ENCODE data around the gene SMARCD3. TPM values are rescaled to one million over a fixed set of nuclear protein-coding genes. Genes with fewer than 3 reads are reported as not detected.

The SMARCD3 gene
- total RNA-seq (10 to 100 TPM; 11.8 to 14.8 TPM), total RNA-seq (0.45 to 9.4 (median 2.6) reads per million in 172 experiments)
- polyA plus RNA-seq (2013, experiment 1 of 2), result 15.2 TPM
- 19.8 TPM for polyA plus RNA-seq (2013, experiment 2 of 2)

DNA sequence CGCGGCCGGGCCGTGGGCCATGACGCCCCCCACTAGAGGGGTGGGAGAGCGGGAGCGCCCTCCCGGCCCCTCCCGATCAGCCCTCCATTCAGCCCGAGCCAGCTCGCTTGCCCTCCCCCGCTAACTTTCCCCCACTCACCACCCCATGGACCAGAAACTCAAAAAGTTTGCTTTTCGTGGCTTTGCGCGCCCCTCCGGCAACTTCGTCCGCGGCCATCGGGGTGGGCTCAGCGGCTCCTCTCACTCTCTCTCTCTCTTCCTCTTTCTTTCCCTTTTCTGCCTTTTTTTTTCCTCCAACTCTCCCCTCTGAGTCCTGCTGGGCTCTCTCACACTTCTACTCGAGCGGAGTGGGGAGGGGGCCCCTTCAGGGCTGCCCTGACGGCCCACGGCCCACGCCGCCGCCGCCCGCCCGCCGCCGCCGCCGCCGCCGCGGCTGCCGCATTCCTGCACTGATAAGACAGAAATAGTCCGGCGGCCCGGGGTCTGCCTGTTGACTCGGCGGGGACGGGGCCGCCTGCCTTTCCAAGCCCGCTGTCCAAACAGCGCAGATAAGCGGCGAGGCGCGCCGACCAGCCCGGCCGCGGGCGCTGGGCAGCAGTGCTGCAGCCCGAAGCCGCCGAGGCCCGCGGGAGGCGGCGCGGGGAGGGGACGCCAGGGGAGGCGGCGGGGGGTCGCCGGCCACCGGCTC is at the start of gene SMARCD3:
Gene SMARCD3 (minus strand): TSS at position 349 of the 688 bp plus-strand sequence. CDS start 132 bp downstream, at position 217.
- H3K27me3 Mint-ChIP-seq, result peaks cover 80% of the 10 kb centered on the region
- H3K9me3 Mint-ChIP-seq, result no peaks in the 10 kb centered on the region
- Histone ChIP-seq H3K9me3 (ENCODE audit: control insufficient read depth in 1 of 2, insufficient read depth in 1 of 2, low read length in 2 of 2) (no peaks in the 10 kb centered on the region), H3K27ac (ENCODE audit: low read depth in 1 of 2, low read length in 2 of 2) (no peak within 1 kb of the TSS), H3K4me3 (ENCODE audit: low read length) (peak within 1 kb of the TSS; percentile 49), H3K27me3 (ENCODE audit: control insufficient read depth in 1 of 2, insufficient read depth in 2 of 2, low read length in 2 of 2) (peaks cover 58 to 66% of the 10 kb centered on the region in 2 experiments), H3K4me1 (ENCODE audit: insufficient read depth, low read length) (peaks cover 57% of the 10 kb centered on the region), H3K36me3 (ENCODE audit: insufficient read depth, low read length) (no peaks in the 10 kb centered on the region)
- no peak for TF ChIP-seq CTCF (IDR thresholded peaks at IDR 0.05)
- ChIA-PET CTCF (no interaction called here), POLR2A (interaction anchor here (1.0 to 1.5 kb wide), 3 partner anchors 9 to 22 kb away, joined by 3 to 5 read pairs (median 4); partner anchors contain the start of genes ABCF2 and CHPF2)
- peak within 1 kb of the TSS; percentile 84 for H3K4me3 Mint-ChIP-seq
- intact Hi-C loops (cut with DNase I, micrococcal nuclease), result loop anchor here (5.0 to 10.0 kb wide), 2 partner anchors 81 to 84 kb away; partner anchors contain the start of gene GBX1 (in 2 of the 2)
- no peaks in the 10 kb centered on the region for H3K36me3 Mint-ChIP-seq (ENCODE audit: low read depth)
- peak in 10 of 14 experiments; percentile 27 to 65 (median 42) for DNase-seq
- peaks cover 61% of the 10 kb centered on the region for H3K4me1 Mint-ChIP-seq (ENCODE audit: low read depth)
- peak; percentile 20 for ATAC-seq (ENCODE audit: poor library complexity)
- H3K27ac Mint-ChIP-seq, result no peak within 1 kb of the TSS

DNA sequence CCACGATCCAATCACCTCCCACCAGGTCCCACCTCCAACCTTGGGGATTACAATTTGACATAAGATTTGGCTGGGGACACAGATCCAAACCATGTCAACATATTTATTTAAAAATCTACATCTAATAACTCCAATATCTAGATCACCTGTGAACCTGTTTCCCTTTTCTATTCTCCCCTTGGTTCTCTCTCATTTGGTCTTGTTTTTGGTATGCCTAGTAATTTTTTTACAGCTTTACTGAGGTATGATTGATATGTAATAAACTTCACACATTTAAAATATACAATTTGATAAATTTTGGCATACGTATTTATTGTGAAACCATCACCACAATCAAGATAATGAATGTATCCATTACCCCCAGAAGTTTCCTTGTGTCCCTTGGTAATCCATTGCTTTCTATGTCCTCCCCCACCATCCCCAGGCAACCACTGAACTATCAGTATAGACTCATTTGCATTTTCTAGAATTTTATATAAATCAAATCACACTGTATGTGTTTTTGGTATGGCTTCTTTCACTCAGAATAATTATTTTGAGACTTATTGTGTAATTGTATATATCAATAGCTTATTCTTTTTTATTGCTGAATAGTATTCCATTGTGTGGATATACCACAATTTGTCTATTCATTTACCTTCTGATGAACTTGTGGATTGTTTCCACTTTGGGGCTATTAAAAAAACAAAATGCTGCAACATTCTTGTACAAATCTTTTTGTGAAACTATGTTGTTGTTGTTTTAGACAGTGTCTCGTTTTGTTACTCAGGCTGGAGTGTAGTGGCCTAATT is 47.9 kb upstream of the SMARCD3 start:
- Mint-ChIP-seq H3K27me3 (peaks cover 18% of the 10 kb centered on the region), H3K4me1 (ENCODE audit: low read depth) (no peaks in the 10 kb centered on the region), H3K9me3 (peaks cover 3% of the 10 kb centered on the region), H3K4me3 (no peak overlapping the region), H3K36me3 (ENCODE audit: low read depth) (no peaks in the 10 kb centered on the region), H3K27ac (no peak overlapping the region)
- Histone ChIP-seq H3K4me3 (ENCODE audit: low read length) (no peak overlapping the region), H3K9me3 (ENCODE audit: control insufficient read depth in 1 of 2, insufficient read depth in 1 of 2, low read length in 2 of 2) (no peaks in the 10 kb centered on the region), H3K4me1 (ENCODE audit: insufficient read depth, low read length) (no peaks in the 10 kb centered on the region), H3K27me3 (ENCODE audit: control insufficient read depth in 1 of 2, insufficient read depth in 2 of 2, low read length in 2 of 2) (peaks cover 0 to 6% of the 10 kb centered on the region in 2 experiments), H3K36me3 (ENCODE audit: insufficient read depth, low read length) (no peaks in the 10 kb centered on the region), H3K27ac (ENCODE audit: low read depth in 1 of 2, low read length in 2 of 2) (no peak overlapping the region)
- POLR2A ChIA-PET, result no interaction called here
- DNase-seq, result no peak
- no peak for TF ChIP-seq CTCF (IDR thresholded peaks at IDR 0.05)
- ATAC-seq (ENCODE audit: poor library complexity), result no peak
- intact Hi-C loops (cut with DNase I, micrococcal nuclease), result no loop called here
- CTCF ChIA-PET, result no interaction called here

- no peak overlapping the region for H3K27ac Mint-ChIP-seq
- H3K27ac ChIP-seq (ENCODE audit: low read depth in 1 of 2, low read length in 2 of 2), result no peak overlapping the region
- CTCF ChIA-PET, result no interaction called here
- no peaks in the 10 kb centered on the region for H3K36me3 Mint-ChIP-seq (ENCODE audit: low read depth)
- no peak overlapping the region for H3K4me3 ChIP-seq (ENCODE audit: low read length)
- H3K27me3 ChIP-seq (ENCODE audit: control insufficient read depth in 1 of 2, insufficient read depth in 2 of 2, low read length in 2 of 2), result no peaks in the 10 kb centered on the region
- no peaks in the 10 kb centered on the region for H3K9me3 ChIP-seq (ENCODE audit: control insufficient read depth in 1 of 2, insufficient read depth in 1 of 2, low read length in 2 of 2)
- no peak overlapping the region for H3K4me3 Mint-ChIP-seq
- no peaks in the 10 kb centered on the region for H3K4me1 Mint-ChIP-seq (ENCODE audit: low read depth)
- no peak for DNase-seq
- no peaks in the 10 kb centered on the region for H3K36me3 ChIP-seq (ENCODE audit: insufficient read depth, low read length)
- POLR2A ChIA-PET, result no interaction called here
- no peaks in the 10 kb centered on the region for H3K4me1 ChIP-seq (ENCODE audit: insufficient read depth, low read length)
- TF ChIP-seq CTCF (IDR thresholded peaks at IDR 0.05), result no peak
- no peak for ATAC-seq (ENCODE audit: poor library complexity)
- intact Hi-C loops (cut with DNase I, micrococcal nuclease), result no loop called here
- H3K9me3 Mint-ChIP-seq, result peaks cover 1% of the 10 kb centered on the region
- peaks cover 8% of the 10 kb centered on the region for H3K27me3 Mint-ChIP-seq
These were observed 44.4 kb upstream of the SMARCD3 start for GRCh38 chr7:151292850-151293249.
